IMR-90 (cell line): ENCODE data around the gene TRIM17. TPM values are rescaled to one million over a fixed set of nuclear protein-coding genes. Genes with fewer than 3 reads are reported as not detected.

Experiments
- ATAC-seq: fragments of 200-7000 bp; cut with Tn5 transposase; 2 replicates; pipeline ENCODE4 v1.9.1; 2020; ENCODE audit warnings: low read depth, mild to moderate bottlenecking, moderate library complexity
- BruUV-seq: library from RNA; stranded (reverse); fragments of 400-500 nt; replicated peaks from 2 replicates; lab custom pipeline; 2021; lab: Mats Ljungman, UMichigan
- CTCF ChIA-PET: fragments of 300-600 bp; formaldehyde crosslinking; extraction: SDS; loops from one replicate; lab custom pipeline; 2021; ENCODE audit warnings: antibody characterized with exemption; lab: Yijun Ruan, JAX
- POLR2A ChIA-PET: fragments of 300-600 bp; sonication (Branson Sonifier 250); formaldehyde crosslinking; loops from one replicate; lab custom pipeline; 2022; ENCODE audit warnings: antibody characterized with exemption; ENCODE audit not compliant: unreplicated experiment; lab: Charles Lee
- DNase-seq: peaks from one replicate; pipeline ENCODE4 v3.0.0; 2013
- H2AFZ ChIP-seq: replicated peaks from 2 replicates; pipeline ENCODE3; 2013; ENCODE audit warnings: low read length, mild to moderate bottlenecking; ENCODE audit not compliant: poor library complexity
- H2AK5ac ChIP-seq: 2 replicates; pipeline ENCODE4 v1.6.1; 2013; ENCODE audit warnings: low read depth, low read length, inconsistent platforms
- H2AK9ac ChIP-seq: replicated peaks from 2 replicates; pipeline ENCODE3; 2013; ENCODE audit warnings: mild to moderate bottlenecking, low read depth, low read length, moderate library complexity; ENCODE audit not compliant: poor library complexity
- H2BK120ac ChIP-seq: 2 replicates; pipeline ENCODE4 v1.6.1; 2013; ENCODE audit warnings: low read depth, low read length, inconsistent platforms
- H2BK15ac ChIP-seq: 3 replicates; pipeline ENCODE4 v1.6.1; 2013; ENCODE audit warnings: low read depth, low read length, inconsistent platforms
- H2BK20ac ChIP-seq: 2 replicates; pipeline ENCODE4 v1.6.1; 2013; ENCODE audit warnings: low read depth, mild to moderate bottlenecking, inconsistent platforms, low read length, moderate library complexity
- H2BK5ac ChIP-seq: 2 replicates; pipeline ENCODE4 v1.6.1; 2013; ENCODE audit warnings: mild to moderate bottlenecking, low read depth, low read length, inconsistent platforms; ENCODE audit not compliant: poor library complexity, severe bottlenecking
- H3K14ac ChIP-seq: replicated peaks from 2 replicates; pipeline ENCODE4 v1.6.1; 2013; ENCODE audit warnings: low read depth, low read length, inconsistent platforms
- H3K18ac ChIP-seq: 2 replicates; pipeline ENCODE4 v1.6.1; 2013; ENCODE audit warnings: low read depth, low read length, control low read depth
- H3K23ac ChIP-seq: 2 replicates; pipeline ENCODE4 v1.6.1; 2013; ENCODE audit warnings: low read depth, low read length, inconsistent platforms
- H3K27ac ChIP-seq: 2 replicates; pipeline ENCODE4 v1.5.1; 2013; ENCODE audit warnings: mild to moderate bottlenecking, control low read depth, low read length; ENCODE audit not compliant: insufficient read depth
- H3K27me3 ChIP-seq: 2 replicates; pipeline ENCODE4 v1.6.1; 2013; ENCODE audit warnings: low read length; ENCODE audit not compliant: control insufficient read depth, insufficient read depth
- H3K36me3 ChIP-seq: 2 replicates; pipeline ENCODE4 v1.6.1; 2013; ENCODE audit warnings: low read length, mixed read lengths; ENCODE audit not compliant: control insufficient read depth, insufficient read depth
- H3K4ac ChIP-seq: 2 replicates; pipeline ENCODE4 v1.6.1; 2013; ENCODE audit warnings: low read depth, low read length, inconsistent platforms
- H3K4me1 ChIP-seq: 2 replicates; pipeline ENCODE4 v1.6.1; 2013; ENCODE audit warnings: low read length, mixed read lengths; ENCODE audit not compliant: control insufficient read depth, insufficient read depth
- H3K4me2 ChIP-seq: 2 replicates; pipeline ENCODE4 v1.6.1; 2013; ENCODE audit warnings: low read depth, mild to moderate bottlenecking, control low read depth, low read length, moderate library complexity
- H3K4me3 ChIP-seq: 2 replicates; pipeline ENCODE4 v1.5.1; 2013; ENCODE audit warnings: low read depth, mild to moderate bottlenecking, control low read depth, low read length, moderate library complexity; ENCODE audit not compliant: insufficient read depth
- H3K56ac ChIP-seq: 2 replicates; pipeline ENCODE4 v1.6.1; 2013; ENCODE audit warnings: low read length, inconsistent platforms; ENCODE audit not compliant: insufficient read depth; ENCODE audit errors: extremely low read depth
- H3K79me1 ChIP-seq, 2 experiments: 2 replicates each; pipeline ENCODE4 v1.6.1; 2013; ENCODE audit warnings: low read length in 2 of 2, inconsistent platforms in 1 of 2, low read depth in 1 of 2
- H3K9ac ChIP-seq: 2 replicates; pipeline ENCODE4 v1.6.1; 2013; ENCODE audit warnings: low read depth, low read length, control low read depth
- H3K9me1 ChIP-seq: 2 replicates; pipeline ENCODE4 v1.6.1; 2013; ENCODE audit warnings: low read length, inconsistent platforms; ENCODE audit not compliant: insufficient read depth
- H3K9me3 ChIP-seq: 2 replicates; pipeline ENCODE4 v1.6.1; 2013; ENCODE audit warnings: low read length; ENCODE audit not compliant: control insufficient read depth, insufficient read depth
- H4K20me1 ChIP-seq: 2 replicates; pipeline ENCODE4 v1.6.1; 2013; ENCODE audit warnings: low read length, inconsistent platforms; ENCODE audit not compliant: insufficient read depth
- H4K5ac ChIP-seq: 2 replicates; pipeline ENCODE4 v1.6.1; 2013; ENCODE audit warnings: mild to moderate bottlenecking, low read depth, low read length, control low read depth
- H4K8ac ChIP-seq, 2 experiments: 2 replicates each; pipeline ENCODE4 v1.6.1; 2013; ENCODE audit warnings: low read depth in 2 of 2, low read length in 2 of 2, control low read depth in 1 of 2, inconsistent platforms in 1 of 2
- H4K91ac ChIP-seq: 2 replicates; pipeline ENCODE4 v1.6.1; 2013; ENCODE audit warnings: low read depth, low read length, inconsistent platforms; ENCODE audit not compliant: insufficient read depth
- BHLHE40 ChIP-seq: fragments of 150-350 bp; IDR thresholded peaks from 2 replicates; pipeline ENCODE4 v1.6.1; 2016; ENCODE audit warnings: mild to moderate bottlenecking, low read depth, low read length
- MAFK ChIP-seq: IDR thresholded peaks from 2 replicates; pipeline ENCODE4 v1.6.1; 2012; ENCODE audit warnings: low read depth, low read length, improper control_type of control experiment
- WGBS, 2 experiments: methylation state at CpG; one replicate each; pipeline versions ENCODE4 v1.1.5 to v1.1.7; 2013; ENCODE audit warnings: missing lambda C conversion rate in 2 of 2; ENCODE audit not compliant: insufficient read length in 1 of 2; ENCODE audit errors: extremely low coverage in 2 of 2; 5-methylcytosine and 5-hydroxymethylcytosine counted together
- dilution Hi-C: fragments of 300-500 bp; cut with HindIII; formaldehyde crosslinking; loops from one replicate; pipeline ENCODE4 v1.14.3; 2018; ENCODE audit warnings: low sequenced_read_pairs; ENCODE audit not compliant: unreplicated experiment
- in situ Hi-C: fragments of 300-500 bp; cut with MboI; formaldehyde crosslinking; loops from 3 replicates; pipeline ENCODE4 v1.14.3; 2019; ENCODE audit warnings: low sequenced_read_pairs, inconsistent platforms, mixed read lengths
- intact Hi-C: fragments of 100-400 bp; cut with micrococcal nuclease; formaldehyde crosslinking; loops from 2 replicates; pipeline ENCODE4 v1.10.0; 2022
- polyA plus RNA-seq, 3 experiments: library from polyadenylated mRNA; depleted of rRNA; stranded (reverse); fragments of >200 nt; gene quantifications; 2 replicates each; pipeline ENCODE4 v1.2.3, GENCODE V29; 2012; ENCODE audit warnings: low replicate concordance in 1 of 3
- total RNA-seq: library from RNA; depleted of rRNA; stranded (reverse); fragments of >200 nt; gene quantifications from 2 replicates; pipeline ENCODE4 v1.2.3, GENCODE V29; 2012

The TRIM17 gene
- total and polyA plus RNA-seq, 2 of the 4 experiments (the other 2 are of a cell fraction): 0.39 TPM; not detected in 1

GRCh38 chr1:228465141-228465540 is 48.5 kb upstream of the TRIM17 start:
- Histone ChIP-seq H4K91ac (no peak overlapping the region), H2BK20ac (no peak overlapping the region), H3K4me2 (peak overlapping the region; percentile 89), H3K9me3 (no peaks in the 10 kb centered on the region), H3K36me3 (no peaks in the 10 kb centered on the region), H4K20me1 (no peaks in the 10 kb centered on the region), H3K9ac (no peak overlapping the region), H3K27ac (no peak overlapping the region), H2BK120ac (no peak overlapping the region), H2AK9ac (no peak overlapping the region), H3K18ac (no peak overlapping the region), H4K5ac (no peak overlapping the region), H3K79me1 (no peaks in the 10 kb centered on the region), H3K56ac (no peak overlapping the region), H3K4ac (no peak overlapping the region), H2BK15ac (no peak overlapping the region), H2AK5ac (no peak overlapping the region), H3K27me3 (peaks cover 31% of the 10 kb centered on the region), H3K14ac (no peak overlapping the region), H3K4me1 (no peaks in the 10 kb centered on the region; the same call in 1 of the 2 replicates), H3K9me1 (no peaks in the 10 kb centered on the region), H4K8ac (peak overlapping the region; percentile 73 to 75; a peak in 1 of 4 replicates), H3K4me3 (peak overlapping the region; percentile 54; the same call in 1 of the 2 replicates), H2AFZ (peak overlapping the region; percentile 92), H3K23ac (no peak overlapping the region), H2BK5ac (no peak overlapping the region)
- in situ Hi-C loops: no loop called here
- ChIA-PET POLR2A (no interaction called here), CTCF (interaction anchor here (1.2 kb wide), 2 partner anchors 14 to 72 kb away, joined by 3 to 4 read pairs; no protein-coding TSS in a partner anchor)
- BruUV-seq: no TSS peak
- ATAC-seq: no peak
- WGBS, 2 experiments: no CpG with 5 or more reads among the region's 13 CpGs
- intact Hi-C loops: no loop called here
- TF ChIP-seq MAFK (no peak), BHLHE40 (no peak)
- dilution Hi-C loops: no loop called here
- no peak for DNase-seq
